H7 (cell line): Measurements from ENCODE around the gene ADCY1. TPM values are rescaled to one million over a fixed set of nuclear protein-coding genes. Genes with fewer than 3 reads are reported as not detected.

Source experiments
- DNase-seq: peaks from one replicate; pipeline ENCODE4 v3.0.0; 2012
- H3K27me3 ChIP-seq: 2 replicates; pipeline ENCODE4 v1.6.0; 2011; ENCODE audit warnings: mild to moderate bottlenecking, low read length; ENCODE audit not compliant: control insufficient read depth, insufficient read depth
- H3K36me3 ChIP-seq: replicated peaks from 2 replicates; pipeline ENCODE4 v1.5.1; 2011; ENCODE audit warnings: low read length; ENCODE audit not compliant: control insufficient read depth, insufficient read depth
- H3K4me3 ChIP-seq: 2 replicates; pipeline ENCODE4 v1.5.1; 2011; ENCODE audit warnings: low read depth, mild to moderate bottlenecking, control low read depth, low read length, moderate library complexity; ENCODE audit not compliant: insufficient read depth
- total RNA-seq: library from RNA; depleted of rRNA; stranded (reverse); fragments of >200 nt; shearing (Covaris generic); gene quantifications from 2 replicates; pipeline ENCODE4 v1.2.3, GENCODE V29; 2014

Gene ADCY1
- total RNA-seq, 1 experiment from 2014 or later = 5.6 TPM

DNA sequence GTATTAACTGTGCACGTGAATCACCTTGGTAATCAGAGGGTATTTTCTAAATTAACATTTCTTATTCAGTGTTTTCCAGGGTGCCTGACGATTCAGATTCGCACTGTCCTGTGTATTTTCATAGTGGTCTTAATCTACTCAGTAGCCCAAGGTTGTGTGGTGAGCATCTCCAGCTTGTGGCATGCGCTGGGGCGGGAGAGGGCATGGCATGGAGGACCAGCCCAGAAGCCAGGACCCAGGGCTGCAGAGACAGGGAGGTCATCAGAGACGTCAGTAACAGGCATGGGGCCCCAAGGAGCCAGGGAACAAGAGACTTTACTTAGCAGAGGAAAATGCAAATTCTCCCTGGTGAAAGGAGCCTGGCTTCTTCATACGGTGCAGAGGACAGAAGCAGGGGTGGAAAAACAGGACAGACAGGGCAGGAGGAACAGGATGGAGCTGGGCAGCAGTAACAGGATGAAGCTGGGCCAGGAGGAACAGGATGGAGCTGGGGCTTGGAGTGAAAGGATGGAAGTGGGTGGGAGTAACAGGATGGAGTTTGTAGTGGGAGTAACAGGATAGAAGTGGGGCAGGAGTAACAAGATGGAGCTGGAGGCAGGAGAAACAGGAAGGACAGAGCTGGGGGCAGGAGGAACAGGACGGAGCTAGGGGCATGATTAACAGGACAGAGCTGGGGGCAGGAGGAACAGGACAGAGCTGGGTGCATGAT, 110.9 kb downstream of the ADCY1 start:
- Histone ChIP-seq H3K4me3 (no peak overlapping the region), H3K36me3 (no peaks in the 10 kb centered on the region), H3K27me3 (no peaks in the 10 kb centered on the region)
- no peak for DNase-seq

DNA sequence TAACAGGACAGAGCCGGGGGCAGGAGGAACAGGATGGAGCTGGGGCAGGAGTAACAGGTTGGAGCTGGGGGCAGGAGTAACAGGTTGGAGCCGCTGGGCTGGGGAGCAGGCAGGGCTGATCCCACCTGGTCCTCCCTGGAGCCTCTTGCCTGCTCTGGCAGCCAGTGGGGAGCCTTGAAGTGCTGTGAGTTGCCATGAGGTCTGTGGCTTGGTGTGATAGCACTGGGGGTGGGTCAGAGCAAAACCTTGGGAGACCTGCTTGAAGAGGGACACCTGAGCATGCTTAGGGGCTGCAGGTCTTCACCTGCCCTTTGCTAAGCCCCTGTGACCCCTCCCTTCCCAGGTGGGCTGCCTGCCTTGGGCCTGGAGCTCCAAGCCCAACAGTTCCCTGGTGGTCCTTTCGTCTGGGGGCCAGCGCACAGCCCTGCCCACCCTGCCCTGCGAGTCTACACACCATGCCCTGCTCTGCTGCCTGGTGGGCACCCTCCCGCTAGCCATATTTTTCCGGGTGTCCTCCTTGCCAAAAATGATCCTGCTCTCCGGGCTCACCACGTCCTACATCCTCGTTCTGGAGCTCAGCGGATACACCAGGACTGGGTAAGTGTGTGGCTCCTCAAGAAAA, 111.6 kb downstream of the ADCY1 start:
- Histone ChIP-seq H3K36me3 (no peaks in the 10 kb centered on the region), H3K4me3 (no peak overlapping the region), H3K27me3 (no peaks in the 10 kb centered on the region)
- no peak for DNase-seq

DNA sequence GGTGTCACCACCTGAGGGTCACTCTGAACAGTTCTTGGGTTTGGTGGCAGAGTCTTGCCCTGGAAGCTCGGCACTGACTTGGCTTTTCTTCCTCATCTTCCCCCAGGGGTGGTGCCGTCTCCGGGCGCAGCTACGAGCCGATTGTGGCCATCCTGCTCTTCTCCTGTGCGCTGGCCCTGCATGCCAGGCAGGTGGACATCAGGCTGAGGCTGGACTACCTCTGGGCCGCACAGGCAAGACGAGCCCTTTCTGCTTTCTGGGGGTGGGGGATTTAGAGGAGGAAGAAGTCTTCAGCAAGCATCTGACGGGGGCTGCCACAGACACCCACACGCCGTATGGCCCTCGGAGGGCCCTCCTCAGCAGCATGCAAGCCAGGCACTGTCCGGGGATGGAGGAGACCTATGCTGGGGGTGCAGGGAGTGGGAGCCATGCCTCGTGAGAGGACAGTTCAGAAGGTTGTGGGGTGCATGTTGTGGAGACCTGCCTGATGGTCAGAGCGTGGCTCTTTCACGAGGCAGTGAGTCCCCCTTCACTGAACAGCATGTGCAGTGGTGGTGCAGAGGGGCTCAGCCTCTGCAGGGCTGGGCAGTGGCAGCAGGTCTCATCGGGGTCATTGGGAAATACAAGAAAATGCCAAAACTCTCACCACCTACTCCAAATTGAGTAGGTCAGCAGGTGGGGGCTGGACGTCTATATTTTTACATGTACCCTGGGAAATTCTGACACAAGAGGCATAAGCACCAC, 112.4 kb downstream of the ADCY1 start:
- H3K36me3 ChIP-seq = no peaks in the 10 kb centered on the region
- H3K27me3 ChIP-seq = no peaks in the 10 kb centered on the region
- DNase-seq = no peak
- H3K4me3 ChIP-seq = no peak overlapping the region

DNA sequence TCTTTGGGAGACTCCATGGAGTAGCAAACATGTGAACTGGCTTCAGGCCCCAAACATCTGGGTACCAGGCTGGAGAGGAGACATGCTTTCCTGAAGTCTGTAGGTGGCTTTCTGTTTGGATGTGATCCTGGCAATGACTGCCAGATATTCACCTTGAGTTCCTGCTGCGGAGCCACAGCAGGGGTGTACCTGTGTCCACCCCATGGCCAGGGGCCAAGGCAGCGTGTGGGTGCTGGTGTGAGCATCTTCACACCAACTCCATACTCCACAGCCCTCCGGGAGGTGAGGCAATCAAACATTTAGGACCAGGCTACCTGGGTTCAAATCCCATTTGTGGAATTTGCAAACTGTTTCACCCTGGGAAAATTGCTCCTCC, 113.0 kb downstream of the ADCY1 start:
- DNase-seq = no peak
- H3K27me3 ChIP-seq = no peaks in the 10 kb centered on the region
- no peaks in the 10 kb centered on the region for H3K36me3 ChIP-seq
- H3K4me3 ChIP-seq = no peak overlapping the region

DNA sequence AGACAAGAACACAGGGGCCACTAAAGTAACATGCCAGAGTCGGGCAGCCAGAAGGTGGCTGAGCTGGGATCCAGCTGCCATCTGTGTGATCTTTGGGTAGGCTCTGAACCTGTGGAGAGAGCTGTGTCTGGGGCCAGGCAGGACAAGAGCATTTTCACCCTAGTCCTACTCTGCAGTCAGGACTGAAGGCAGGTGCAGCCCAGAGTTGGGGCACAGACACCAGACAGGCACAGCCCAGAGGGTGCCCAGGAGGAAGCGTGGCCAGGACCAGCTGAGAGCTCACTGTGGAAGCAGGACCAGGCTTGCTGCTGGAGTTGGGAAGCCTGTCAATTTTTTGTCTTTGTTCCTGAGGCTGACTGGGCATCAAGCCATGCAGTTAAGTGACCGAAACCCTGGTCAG, 113.6 kb downstream of the ADCY1 start:
- H3K4me3 ChIP-seq = no peak overlapping the region
- no peaks in the 10 kb centered on the region for H3K36me3 ChIP-seq
- no peak for DNase-seq
- no peaks in the 10 kb centered on the region for H3K27me3 ChIP-seq

DNA sequence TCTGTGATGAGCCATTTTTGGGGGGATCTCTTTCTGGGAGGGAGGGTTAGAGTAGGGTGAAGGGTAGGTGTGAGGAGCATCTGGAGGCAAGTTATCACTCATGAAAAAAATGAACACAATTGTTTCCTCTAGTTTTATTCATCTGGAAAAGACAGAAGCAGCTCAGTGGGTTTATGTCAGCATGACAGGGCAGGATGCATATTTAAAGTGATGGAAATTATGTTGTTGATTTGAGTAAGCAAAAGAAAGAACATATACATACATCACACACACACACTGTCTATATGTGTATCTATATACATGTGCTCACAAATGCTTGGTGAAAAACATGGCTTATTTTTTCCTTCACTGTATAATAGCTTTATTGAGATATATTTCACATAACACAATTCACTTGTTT, 114.2 kb downstream of the ADCY1 start:
- no peaks in the 10 kb centered on the region for H3K36me3 ChIP-seq
- no peaks in the 10 kb centered on the region for H3K27me3 ChIP-seq
- H3K4me3 ChIP-seq = no peak overlapping the region
- no peak for DNase-seq

DNA sequence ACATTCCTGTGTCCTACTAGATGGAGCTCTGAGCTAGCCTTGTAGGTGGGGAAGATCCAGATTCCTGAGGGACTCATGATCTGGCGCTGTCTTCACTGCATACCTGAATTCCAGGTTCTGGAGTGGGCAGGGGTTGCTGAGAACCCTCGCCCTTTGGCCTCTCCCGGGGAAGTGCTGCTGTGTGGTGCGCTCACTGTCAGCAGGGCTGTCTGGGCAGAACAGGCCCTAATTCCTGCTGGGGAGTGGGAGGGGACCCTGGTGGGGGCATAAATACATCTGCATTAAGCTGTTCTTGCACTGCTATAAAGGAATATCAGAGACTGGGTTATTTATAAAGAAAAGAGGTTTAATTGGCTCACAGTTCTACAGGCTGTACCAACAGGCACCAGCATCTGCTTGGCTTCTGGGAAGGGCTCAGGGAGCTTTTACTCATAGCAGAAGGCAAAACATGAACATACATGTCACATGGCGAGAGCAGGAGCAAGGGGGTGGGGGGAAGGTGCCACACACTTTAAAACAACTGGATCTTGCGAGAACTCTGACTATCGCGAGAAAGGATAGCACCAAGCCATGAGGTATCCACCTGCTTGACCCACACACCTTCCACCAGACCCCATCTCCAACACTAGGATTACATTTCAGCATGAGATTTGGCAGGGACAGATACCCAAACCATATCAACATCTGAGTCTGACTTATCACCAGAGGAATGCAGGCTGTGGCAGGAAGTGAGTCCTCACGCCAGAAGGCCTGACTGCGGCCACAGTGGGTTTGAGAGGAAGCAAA, 115.0 kb downstream of the ADCY1 start:
- DNase-seq = no peak
- H3K36me3 ChIP-seq = no peaks in the 10 kb centered on the region
- no peak overlapping the region for H3K4me3 ChIP-seq
- H3K27me3 ChIP-seq = no peaks in the 10 kb centered on the region

DNA sequence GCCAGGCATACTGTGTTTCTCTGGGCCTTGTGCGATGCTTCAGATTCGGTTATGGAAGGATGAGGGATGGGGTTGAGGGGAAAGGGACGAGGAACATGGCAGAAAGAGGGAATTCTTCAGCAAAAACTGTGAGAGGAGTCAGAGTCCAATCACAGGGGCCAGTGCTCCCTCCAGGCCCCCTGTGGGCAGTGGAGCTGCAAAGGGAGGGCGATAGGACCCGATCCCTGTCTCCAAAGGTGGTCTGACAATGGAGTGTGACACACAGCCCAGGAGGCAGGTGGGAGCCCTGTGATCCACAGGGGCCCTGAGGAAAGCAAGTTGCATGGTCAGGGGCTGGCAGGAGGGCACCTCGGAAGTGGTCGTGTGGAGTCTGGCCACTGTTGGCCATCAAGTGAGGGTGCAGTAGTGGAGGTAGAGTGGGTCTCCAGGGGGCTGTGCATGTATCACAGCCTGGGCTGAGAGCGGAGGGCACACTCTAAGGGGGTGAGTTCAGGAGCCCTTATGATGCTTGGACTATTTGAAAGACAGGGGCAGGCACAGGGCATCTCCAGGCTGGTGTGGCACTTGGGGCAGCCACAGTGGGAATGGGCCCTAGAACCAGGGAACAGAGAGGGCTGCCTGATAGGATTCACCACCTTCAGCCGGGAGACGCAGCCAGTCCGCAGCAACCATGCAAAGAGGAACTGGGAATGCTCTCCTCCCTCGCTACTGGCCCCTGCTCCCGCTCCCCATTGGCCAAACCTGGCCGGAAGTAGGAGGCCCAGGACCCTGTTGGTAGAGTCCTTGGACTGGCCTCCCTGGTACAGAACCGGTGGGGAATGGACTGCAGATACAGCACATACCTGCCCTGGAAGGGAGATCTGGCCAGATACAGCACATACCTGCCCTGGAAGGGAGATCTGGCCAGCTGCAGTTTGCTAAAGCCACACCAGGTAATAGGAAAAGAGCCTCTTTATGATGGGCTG, 115.9 kb downstream of the ADCY1 start:
- Histone ChIP-seq H3K27me3 (no peaks in the 10 kb centered on the region), H3K4me3 (no peak overlapping the region), H3K36me3 (no peaks in the 10 kb centered on the region)
- DNase-seq = no peak

DNA sequence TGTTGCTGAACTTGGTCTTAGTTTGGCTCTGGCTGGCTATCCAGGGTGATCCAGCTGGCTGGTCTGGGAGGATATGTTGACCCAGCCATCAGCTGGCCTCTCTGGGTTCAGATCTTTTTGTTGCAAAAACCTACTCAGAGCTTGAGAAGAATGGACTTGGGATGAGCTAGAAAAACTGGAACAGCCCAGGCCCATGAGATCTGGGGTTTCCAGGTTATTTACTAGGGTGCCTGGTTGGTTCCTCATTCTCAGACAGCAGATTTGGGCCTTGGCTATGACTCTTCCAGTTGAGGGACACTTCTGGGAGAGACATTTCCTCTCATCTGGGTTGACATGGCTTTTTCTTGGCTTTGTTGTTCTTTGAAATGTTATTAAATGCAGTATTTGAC, 116.6 kb downstream of the ADCY1 start:
- Histone ChIP-seq H3K36me3 (no peaks in the 10 kb centered on the region), H3K4me3 (no peak overlapping the region), H3K27me3 (no peaks in the 10 kb centered on the region)
- DNase-seq = no peak

DNA sequence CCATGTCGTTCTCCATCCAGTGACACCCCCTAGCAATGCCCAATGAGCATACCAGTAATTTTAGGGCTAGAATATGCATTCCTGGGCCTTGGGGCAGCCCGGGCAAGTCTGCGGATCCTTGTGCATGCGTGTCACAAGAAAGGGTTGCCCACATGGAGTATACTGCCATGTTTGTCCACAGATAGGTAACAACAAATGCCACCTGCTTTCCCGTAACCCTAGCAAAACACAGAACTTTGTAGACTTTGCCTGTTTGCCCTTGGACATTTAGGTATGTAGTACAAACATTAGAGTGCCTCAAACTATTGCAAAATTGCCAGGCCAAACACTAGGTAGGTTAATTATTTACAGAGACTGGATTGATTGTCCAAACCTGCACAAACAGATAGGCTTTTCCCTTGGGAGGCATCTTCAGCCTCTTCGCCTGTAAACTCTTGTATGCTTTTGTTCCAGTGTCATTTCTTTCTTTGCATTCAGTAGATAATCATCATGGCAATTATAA, 117.0 kb downstream of the ADCY1 start:
- Histone ChIP-seq H3K36me3 (no peaks in the 10 kb centered on the region), H3K4me3 (no peak overlapping the region), H3K27me3 (no peaks in the 10 kb centered on the region)
- no peak for DNase-seq

DNA sequence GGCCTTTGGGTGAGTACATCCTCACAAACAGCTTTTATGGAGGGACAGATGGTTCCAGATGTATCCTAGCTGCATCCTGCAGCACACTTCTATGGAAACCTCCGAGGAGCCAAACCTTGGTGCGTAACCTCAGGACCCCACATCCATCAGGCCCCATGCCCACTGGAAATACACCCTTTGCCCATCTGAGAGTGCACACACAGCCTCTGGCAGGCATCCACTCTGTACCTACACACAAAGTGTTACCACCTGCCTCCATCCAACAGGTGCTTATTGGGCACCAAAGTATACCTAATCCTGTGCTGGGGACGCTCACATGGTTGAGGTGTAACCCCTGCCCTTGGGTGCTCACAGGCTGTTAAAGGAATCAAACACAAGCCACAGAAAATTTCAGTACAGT, 117.9 kb downstream of the ADCY1 start:
- Histone ChIP-seq H3K36me3 (no peaks in the 10 kb centered on the region), H3K27me3 (no peaks in the 10 kb centered on the region), H3K4me3 (no peak overlapping the region)
- no peak for DNase-seq

DNA sequence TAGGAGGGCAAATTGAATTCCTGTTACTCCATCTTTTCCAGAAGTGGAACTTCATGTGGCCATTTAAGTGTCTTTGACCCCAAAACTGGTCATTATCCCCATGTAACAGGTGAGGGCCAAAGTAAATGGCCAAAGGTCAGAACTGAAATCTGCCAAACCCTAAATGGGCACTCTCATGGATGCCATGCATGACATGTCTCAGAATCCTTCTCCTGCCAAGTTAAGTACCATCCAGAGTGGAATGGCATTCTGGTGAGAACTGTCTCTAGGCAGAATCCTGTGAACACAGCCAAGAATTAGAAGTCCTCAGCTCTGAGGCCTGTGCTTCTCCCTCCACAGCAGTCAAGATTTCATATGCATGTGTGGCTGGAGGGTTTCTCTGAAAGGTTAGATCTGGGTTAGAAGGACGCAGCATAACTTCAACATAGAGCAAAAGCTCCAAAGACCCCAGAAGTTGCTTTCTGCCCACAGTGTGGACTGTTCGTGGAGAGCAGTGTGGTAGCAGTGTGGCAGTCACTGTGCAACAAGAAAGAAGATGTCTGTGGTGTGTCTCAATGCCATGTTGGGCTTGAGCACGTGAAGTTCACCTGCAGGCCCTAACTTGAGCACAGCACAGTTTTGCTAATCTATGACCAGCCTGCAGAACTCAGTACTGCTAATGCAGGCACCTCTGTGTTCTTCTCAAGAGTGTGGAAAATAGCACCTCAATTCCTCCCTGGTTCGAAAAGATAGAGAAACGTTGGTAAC, 121.3 kb downstream of the ADCY1 start:
- Histone ChIP-seq H3K4me3 (no peak overlapping the region), H3K36me3 (no peaks in the 10 kb centered on the region), H3K27me3 (no peaks in the 10 kb centered on the region)
- DNase-seq = no peak

DNA sequence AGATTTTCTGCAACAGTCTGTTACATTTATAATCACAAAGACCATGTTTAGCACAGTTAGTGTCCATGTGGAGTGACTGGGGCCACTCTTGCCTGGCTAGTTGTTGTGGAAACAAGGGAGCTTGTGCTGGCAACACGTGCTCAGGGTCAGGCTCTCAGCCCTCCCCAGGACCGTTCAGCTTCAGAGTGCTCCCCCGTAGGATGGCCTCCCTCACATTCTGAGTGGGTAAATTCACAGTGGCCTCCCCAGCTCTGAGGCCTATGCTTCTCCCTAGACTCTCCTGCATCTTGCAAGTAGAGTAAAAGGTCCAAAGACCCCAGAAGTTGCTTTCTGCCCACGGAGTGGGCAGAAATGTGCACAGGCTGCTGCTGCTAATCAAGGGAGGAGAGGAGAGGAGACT, 122.3 kb downstream of the ADCY1 start:
- DNase-seq = no peak
- Histone ChIP-seq H3K27me3 (no peaks in the 10 kb centered on the region), H3K4me3 (no peak overlapping the region), H3K36me3 (no peaks in the 10 kb centered on the region)
